Measurements from ENCODE around the gene ZNF580. TPM values are rescaled to one million over a fixed set of nuclear protein-coding genes. Genes with fewer than 3 reads are reported as not detected.

ZNF580 gene
- total and polyA plus RNA-seq, 10 of the 15 experiments (the other 5 are each of a cell fraction or from before 2014, with no cell fraction given), result 2.3 to 31.8 (median 10.0) TPM

DNA sequence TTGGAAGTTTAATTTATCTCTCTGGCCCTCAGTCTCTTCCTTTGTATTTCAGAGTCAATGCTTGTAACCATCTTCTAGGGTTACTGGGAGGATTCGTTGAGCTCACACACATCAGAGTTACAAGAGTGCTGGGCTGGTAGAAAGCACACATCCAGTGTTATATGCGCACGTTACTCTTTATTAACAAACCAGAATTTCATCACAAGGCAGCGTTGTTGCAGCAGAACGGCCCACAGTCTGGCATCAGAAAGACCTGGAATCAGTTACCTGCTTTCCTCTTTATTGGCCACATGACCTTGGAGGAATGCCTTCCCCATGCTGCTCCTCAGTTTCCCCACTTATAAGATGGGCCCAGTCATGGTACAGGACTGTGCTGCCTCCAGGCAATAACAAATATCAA, 31.5 kb upstream of the ZNF580 start:
- H3K4me2 ChIP-seq (ENCODE audit: control insufficient read depth, insufficient read depth), result no peak overlapping the region
- no peak overlapping the region for H3K9ac ChIP-seq (ENCODE audit: control insufficient read depth, insufficient read depth, low read length)
- H4K20me1 ChIP-seq (ENCODE audit: control insufficient read depth, insufficient read depth), result peaks cover 3% of the 10 kb centered on the region; the same call in 1 of the 2 replicates
- FAIRE-seq (no peak), ATAC-seq (no peak), DNase-seq (ENCODE audit: low read depth, low spot score) (no peak)
- peaks cover 7% of the 10 kb centered on the region for H3K4me1 ChIP-seq (ENCODE audit: control insufficient read depth, insufficient read depth, low read length)
- ChIA-PET RAD21 (ENCODE audit: unreplicated experiment) (no interaction called here), SMC1A (ENCODE audit: uncharacterized antibody, unreplicated experiment) (no interaction called here), CTCF (interaction anchor here (0.7 kb wide), 1 partner anchor 125 kb away, joined by 3 read pairs; no protein-coding TSS in a partner anchor), POLR2A (interaction anchor here (1.2 kb wide), 1 partner anchor 10 kb away, joined by 3 read pairs; the partner anchor contains the start of gene FIZ1)
- 88% methylated on average over 5 of the region's 5 CpGs for WGBS (ENCODE audit: insufficient coverage, insufficient replicate concordance, low lambda C conversion rate, missing lambda C conversion rate)
- H2AFZ ChIP-seq (ENCODE audit: control insufficient read depth, low read depth, low read length), result no peak overlapping the region
- H3K36me3 ChIP-seq (ENCODE audit: control insufficient read depth in 2 of 2, insufficient read depth in 2 of 2, low read length in 1 of 2), result peaks cover 0 to 12% of the 10 kb centered on the region in 2 experiments
- no peaks in the 10 kb centered on the region for H3K27me3 ChIP-seq (replicated peaks in 1 of 2; ENCODE audit: control insufficient read depth in 2 of 2, insufficient read depth in 2 of 2, low read length in 1 of 2)
- H3K79me2 ChIP-seq (ENCODE audit: control insufficient read depth, insufficient read depth, low read length), result peaks cover 31% of the 10 kb centered on the region
- in situ Hi-C loops (cut with MboI), result no loop called here
- no peak overlapping the region for H3K27ac ChIP-seq (ENCODE audit: control insufficient read depth, insufficient read depth)
- no TSS peak for BruUV-seq (replicated peaks)
- H3K9me3 ChIP-seq (replicated peaks; ENCODE audit: control insufficient read depth, insufficient read depth, low read length), result peaks cover 2% of the 10 kb centered on the region; the same call in 1 of the 3 replicates
- no peak overlapping the region for H3K4me3 ChIP-seq
- intact Hi-C loops (cut with micrococcal nuclease; ENCODE audit: unreplicated experiment), result no loop called here
- TF ChIP-seq ESRRA (IDR thresholded peaks at IDR 0.05; ENCODE audit: low read length), result no peak
- no peak for TF ChIP-seq IKZF2 (IDR thresholded peaks at IDR 0.05)
- TF ChIP-seq RAD21 (IDR thresholded peaks at IDR 0.05; ENCODE audit: insufficient read depth, low read depth, low read length), result no peak
- TF ChIP-seq, protein P1, sequence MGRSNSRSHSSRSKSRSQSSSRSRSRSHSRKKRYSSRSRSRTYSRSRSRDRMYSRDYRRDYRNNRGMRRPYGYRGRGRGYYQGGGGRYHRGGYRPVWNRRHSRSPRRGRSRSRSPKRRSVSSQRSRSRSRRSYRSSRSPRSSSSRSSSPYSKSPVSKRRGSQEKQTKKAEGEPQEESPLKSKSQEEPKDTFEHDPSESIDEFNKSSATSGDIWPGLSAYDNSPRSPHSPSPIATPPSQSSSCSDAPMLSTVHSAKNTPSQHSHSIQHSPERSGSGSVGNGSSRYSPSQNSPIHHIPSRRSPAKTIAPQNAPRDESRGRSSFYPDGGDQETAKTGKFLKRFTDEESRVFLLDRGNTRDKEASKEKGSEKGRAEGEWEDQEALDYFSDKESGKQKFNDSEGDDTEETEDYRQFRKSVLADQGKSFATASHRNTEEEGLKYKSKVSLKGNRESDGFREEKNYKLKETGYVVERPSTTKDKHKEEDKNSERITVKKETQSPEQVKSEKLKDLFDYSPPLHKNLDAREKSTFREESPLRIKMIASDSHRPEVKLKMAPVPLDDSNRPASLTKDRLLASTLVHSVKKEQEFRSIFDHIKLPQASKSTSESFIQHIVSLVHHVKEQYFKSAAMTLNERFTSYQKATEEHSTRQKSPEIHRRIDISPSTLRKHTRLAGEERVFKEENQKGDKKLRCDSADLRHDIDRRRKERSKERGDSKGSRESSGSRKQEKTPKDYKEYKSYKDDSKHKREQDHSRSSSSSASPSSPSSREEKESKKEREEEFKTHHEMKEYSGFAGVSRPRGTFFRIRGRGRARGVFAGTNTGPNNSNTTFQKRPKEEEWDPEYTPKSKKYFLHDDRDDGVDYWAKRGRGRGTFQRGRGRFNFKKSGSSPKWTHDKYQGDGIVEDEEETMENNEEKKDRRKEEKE (IDR thresholded peaks at IDR 0.05), result no peak
- no peak for TF ChIP-seq SUZ12 (IDR thresholded peaks at IDR 0.05; ENCODE audit: unreplicated experiment)
- TF ChIP-seq, protein P2, sequence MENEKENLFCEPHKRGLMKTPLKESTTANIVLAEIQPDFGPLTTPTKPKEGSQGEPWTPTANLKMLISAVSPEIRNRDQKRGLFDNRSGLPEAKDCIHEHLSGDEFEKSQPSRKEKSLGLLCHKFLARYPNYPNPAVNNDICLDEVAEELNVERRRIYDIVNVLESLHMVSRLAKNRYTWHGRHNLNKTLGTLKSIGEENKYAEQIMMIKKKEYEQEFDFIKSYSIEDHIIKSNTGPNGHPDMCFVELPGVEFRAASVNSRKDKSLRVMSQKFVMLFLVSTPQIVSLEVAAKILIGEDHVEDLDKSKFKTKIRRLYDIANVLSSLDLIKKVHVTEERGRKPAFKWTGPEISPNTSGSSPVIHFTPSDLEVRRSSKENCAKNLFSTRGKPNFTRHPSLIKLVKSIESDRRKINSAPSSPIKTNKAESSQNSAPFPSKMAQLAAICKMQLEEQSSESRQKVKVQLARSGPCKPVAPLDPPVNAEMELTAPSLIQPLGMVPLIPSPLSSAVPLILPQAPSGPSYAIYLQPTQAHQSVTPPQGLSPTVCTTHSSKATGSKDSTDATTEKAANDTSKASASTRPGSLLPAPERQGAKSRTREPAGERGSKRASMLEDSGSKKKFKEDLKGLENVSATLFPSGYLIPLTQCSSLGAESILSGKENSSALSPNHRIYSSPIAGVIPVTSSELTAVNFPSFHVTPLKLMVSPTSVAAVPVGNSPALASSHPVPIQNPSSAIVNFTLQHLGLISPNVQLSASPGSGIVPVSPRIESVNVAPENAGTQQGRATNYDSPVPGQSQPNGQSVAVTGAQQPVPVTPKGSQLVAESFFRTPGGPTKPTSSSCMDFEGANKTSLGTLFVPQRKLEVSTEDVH (IDR thresholded peaks at IDR 0.05; ENCODE audit: low read depth, partially characterized antibody), result no peak
- TF ChIP-seq CEBPB (IDR thresholded peaks at IDR 0.05; ENCODE audit: borderline replicate concordance in 1 of 2, low read depth in 2 of 2, low read length in 2 of 2), result no peak
- TF ChIP-seq, protein P3, sequence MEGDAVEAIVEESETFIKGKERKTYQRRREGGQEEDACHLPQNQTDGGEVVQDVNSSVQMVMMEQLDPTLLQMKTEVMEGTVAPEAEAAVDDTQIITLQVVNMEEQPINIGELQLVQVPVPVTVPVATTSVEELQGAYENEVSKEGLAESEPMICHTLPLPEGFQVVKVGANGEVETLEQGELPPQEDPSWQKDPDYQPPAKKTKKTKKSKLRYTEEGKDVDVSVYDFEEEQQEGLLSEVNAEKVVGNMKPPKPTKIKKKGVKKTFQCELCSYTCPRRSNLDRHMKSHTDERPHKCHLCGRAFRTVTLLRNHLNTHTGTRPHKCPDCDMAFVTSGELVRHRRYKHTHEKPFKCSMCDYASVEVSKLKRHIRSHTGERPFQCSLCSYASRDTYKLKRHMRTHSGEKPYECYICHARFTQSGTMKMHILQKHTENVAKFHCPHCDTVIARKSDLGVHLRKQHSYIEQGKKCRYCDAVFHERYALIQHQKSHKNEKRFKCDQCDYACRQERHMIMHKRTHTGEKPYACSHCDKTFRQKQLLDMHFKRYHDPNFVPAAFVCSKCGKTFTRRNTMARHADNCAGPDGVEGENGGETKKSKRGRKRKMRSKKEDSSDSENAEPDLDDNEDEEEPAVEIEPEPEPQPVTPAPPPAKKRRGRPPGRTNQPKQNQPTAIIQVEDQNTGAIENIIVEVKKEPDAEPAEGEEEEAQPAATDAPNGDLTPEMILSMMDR (IDR thresholded peaks at IDR 0.05 in 2 of 3, conservative IDR thresholded peaks at IDR 0.05 in 1 of 3; ENCODE audit: control insufficient read depth in 2 of 3, extremely low read depth in 1 of 3, insufficient read depth in 1 of 3, low read depth in 3 of 3, low read length in 3 of 3), result no peak
- TF ChIP-seq MYC (IDR thresholded peaks at IDR 0.05; ENCODE audit: insufficient read depth, insufficient read length, insufficient replicate concordance, low read length, severe bottlenecking), result no peak
